GM18861 (cell line): Measurements from ENCODE around the gene PALLD.

ENCODE experiments used
- ATAC-seq: cut with Tn5 transposase; IDR thresholded peaks from one replicate; pipeline ENCODE4 v1.9.1; 2021; ENCODE audit not compliant: unreplicated experiment

The PALLD gene

GRCh38 chr4:168859888-168860694 is 363.2 kb downstream of the PALLD start:
- ATAC-seq: peak; percentile 98

- ATAC-seq: no peak
These were observed 364.0 kb downstream of the PALLD start for GRCh38 chr4:168860827-168861226.

- ATAC-seq: no peak
These were observed 367.1 kb downstream of the PALLD start for GRCh38 chr4:168863719-168864647.

GRCh38 chr4:168864821-168865541 is 368.1 kb downstream of the PALLD start:
- no peak for ATAC-seq

- ATAC-seq: no peak
These were observed 369.0 kb downstream of the PALLD start for GRCh38 chr4:168865854-168866253.

- no peak for ATAC-seq
These were observed 369.8 kb downstream of the PALLD start for GRCh38 chr4:168866635-168867034.

GRCh38 chr4:168867128-168867527 is 370.3 kb downstream of the PALLD start:
- no peak for ATAC-seq

GRCh38 chr4:168868044-168868781 is 371.4 kb downstream of the PALLD start:
- no peak for ATAC-seq

- no peak for ATAC-seq
These were observed 371.9 kb downstream of the PALLD start for GRCh38 chr4:168868802-168869201.

- ATAC-seq: no peak
These were observed 373.2 kb downstream of the PALLD start for GRCh38 chr4:168870004-168870403.

GRCh38 chr4:168871632-168872031 is 374.8 kb downstream of the PALLD start:
- ATAC-seq: no peak

GRCh38 chr4:168874083-168874482 is 377.2 kb downstream of the PALLD start:
- ATAC-seq: no peak

- ATAC-seq: no peak
These were observed 379.3 kb downstream of the PALLD start for GRCh38 chr4:168876106-168876505.

- no peak for ATAC-seq
These were observed 380.9 kb downstream of the PALLD start for GRCh38 chr4:168877511-168878491.

GRCh38 chr4:168878623-168879022 is 381.8 kb downstream of the PALLD start:
- no peak for ATAC-seq

GRCh38 chr4:168879188-168879587 is 382.3 kb downstream of the PALLD start:
- ATAC-seq: peak; percentile 38

GRCh38 chr4:168880072-168880675 is 383.3 kb downstream of the PALLD start:
- no peak for ATAC-seq

GRCh38 chr4:168880811-168881595 is 384.2 kb downstream of the PALLD start:
- peak; percentile 71 for ATAC-seq
